HEK293 (cell line): ENCODE results near the gene RNF123.

Source experiments
- KLF1 ChIP-seq: fragments of 450-650 bp; formaldehyde crosslinking; IDR thresholded peaks from 2 replicates; pipeline ENCODE4 v1.5.1; 2016; ENCODE audit warnings: missing biosample characterization, missing genetic modification characterization
- ZBTB17 ChIP-seq: fragments of 450-650 bp; formaldehyde crosslinking; IDR thresholded peaks from 2 replicates; pipeline ENCODE4 v1.5.1; 2016; ENCODE audit warnings: missing biosample characterization, missing genetic modification characterization
- ZNF214 ChIP-seq: fragments of 450-650 bp; formaldehyde crosslinking; IDR thresholded peaks from 2 replicates; pipeline ENCODE4 v1.5.1; 2017; ENCODE audit warnings: missing biosample characterization, mild to moderate bottlenecking, missing genetic modification characterization, borderline replicate concordance
- ZNF324 ChIP-seq: fragments of 450-650 bp; formaldehyde crosslinking; IDR thresholded peaks from 2 replicates; pipeline ENCODE4 v1.5.1; 2016; ENCODE audit warnings: missing biosample characterization, missing genetic modification characterization
- ZNF416 ChIP-seq: fragments of 450-650 bp; formaldehyde crosslinking; IDR thresholded peaks from 2 replicates; pipeline ENCODE4 v1.5.1; 2016; ENCODE audit warnings: missing biosample characterization, missing genetic modification characterization
- ZNF423 ChIP-seq: fragments of 450-650 bp; formaldehyde crosslinking; IDR thresholded peaks from 2 replicates; pipeline ENCODE4 v1.5.1; 2016; ENCODE audit warnings: missing biosample characterization, missing genetic modification characterization
- ZNF600 ChIP-seq: fragments of 450-650 bp; formaldehyde crosslinking; IDR thresholded peaks from 2 replicates; pipeline ENCODE4 v1.5.1; 2016; ENCODE audit warnings: missing biosample characterization, missing genetic modification characterization
- ZNF660 ChIP-seq: fragments of 450-650 bp; IDR thresholded peaks from 2 replicates; pipeline ENCODE4 v1.5.1; 2018; ENCODE audit warnings: missing biosample characterization, mild to moderate bottlenecking, missing genetic modification characterization
- ZNF677 ChIP-seq: fragments of 450-650 bp; IDR thresholded peaks from 2 replicates; pipeline ENCODE4 v1.5.0; 2018; ENCODE audit warnings: missing biosample characterization, mild to moderate bottlenecking, missing genetic modification characterization, moderate library complexity

- TF ChIP-seq ZNF324 (tag by site-specific recombination) (no peak), ZNF660 (tag by site-specific recombination) (no peak), ZNF677 (no peak), ZNF600 (tag by site-specific recombination) (no peak), ZNF214 (tag by site-specific recombination) (no peak), ZNF416 (tag by site-specific recombination) (no peak), ZNF423 (no peak), ZBTB17 (no peak), KLF1 (tag by site-specific recombination) (no peak)
These were observed 60.7 kb downstream of the RNF123 start for GRCh38 chr3:49750056-49750455.
